Measurements from ENCODE around the gene TMEM269. TPM values are rescaled to one million over a fixed set of nuclear protein-coding genes. Genes with fewer than 3 reads are reported as not detected.
A peak's percentile ranks its signal among the peaks of the same experiment; 100 is the strongest.

Gene TMEM269
- total and polyA plus RNA-seq, 9 of the 15 experiments (the other 6 are each of a cell fraction or from before 2014, with no cell fraction given): 0.09 to 0.49 (median 0.21) TPM

DNA sequence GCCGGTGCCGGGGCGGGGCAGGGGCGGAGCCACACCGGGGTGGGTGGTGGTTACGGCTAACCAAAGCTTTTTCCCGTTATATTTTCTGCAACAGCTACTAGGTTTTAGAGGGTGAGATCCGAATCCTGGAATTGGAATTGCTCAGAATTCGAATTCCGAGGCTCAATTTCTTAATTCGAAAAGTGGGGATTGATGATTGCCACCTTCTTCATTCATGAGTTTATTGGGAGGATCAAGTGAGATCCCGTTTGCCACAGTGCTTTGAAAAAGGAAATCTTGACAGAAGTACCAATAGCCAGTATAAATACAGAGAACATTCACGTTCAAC, 32.6 kb downstream of the TMEM269 start (continued):
- TF ChIP-seq MBD1 (CRISPR knock-in tag; IDR thresholded peaks at IDR 0.05) (no peak), EWSR1 (IDR thresholded peaks at IDR 0.05; ENCODE audit: borderline replicate concordance, low read depth, partially characterized antibody) (no peak), ZNF655 (CRISPR knock-in tag; IDR thresholded peaks at IDR 0.05) (no peak)

DNA sequence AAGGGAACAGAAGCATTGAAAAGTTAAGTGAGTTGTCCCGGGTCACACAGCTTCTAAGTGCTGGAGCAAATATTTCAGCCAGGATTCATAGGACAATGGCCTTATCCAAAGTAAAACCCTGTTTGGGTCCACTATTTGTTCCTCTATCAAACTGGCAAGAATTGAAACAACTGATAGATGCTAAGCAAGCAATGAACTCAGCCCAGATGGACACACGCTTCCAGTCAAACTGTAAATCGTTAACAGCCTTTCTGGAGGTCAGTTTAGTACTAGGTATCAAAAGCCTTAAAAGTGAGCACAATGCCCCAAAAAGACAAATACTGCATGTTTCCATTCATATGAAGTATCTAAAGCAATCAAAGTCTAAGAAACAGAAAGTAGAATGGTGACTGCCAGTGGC, 33.2 kb downstream of the TMEM269 start:
- BruUV-seq (replicated peaks): no TSS peak
- peak overlapping the region; percentile 87 for H3K4me2 ChIP-seq (ENCODE audit: insufficient read depth, low read length)
- intact Hi-C loops (cut with micrococcal nuclease): loop anchor here (1.0 kb wide), 1 partner anchor 7 kb away; no protein-coding TSS in a partner anchor
- H3K4me3 ChIP-seq: peak overlapping the region; percentile 79
- FAIRE-seq: peak; percentile 6
- peak overlapping the region; percentile 83 for H2AFZ ChIP-seq (ENCODE audit: low read depth, low read length)
- ATAC-seq: no peak
- peaks cover 8% of the 10 kb centered on the region; the same call in 2 of the 3 replicates for H3K36me3 ChIP-seq (ENCODE audit: control insufficient read depth, insufficient read depth, low read length)
- POLR2A ChIA-PET: interaction anchor here (1.0 to 8.7 kb wide), 8 partner anchors 10 to 136 kb away, joined by 3 to 76 read pairs (median 4); partner anchors contain the start of genes C1orf50, P3H1 and ZNF691
- H3K4me1 ChIP-seq (replicated peaks in 1 of 2; ENCODE audit: control insufficient read depth in 2 of 2, insufficient read depth in 2 of 2, low read length in 2 of 2): peaks cover 16 to 43% of the 10 kb centered on the region in 2 experiments
- no peak for DNase-seq (ENCODE audit: extremely low read depth in 1 of 4, low spot score in 3 of 4)
- no peaks in the 10 kb centered on the region for H3K27me3 ChIP-seq (ENCODE audit: control insufficient read depth in 2 of 2, insufficient read depth in 2 of 2, low read length in 2 of 2)
- in situ Hi-C loops (cut with MboI): no loop called here
- no peaks in the 10 kb centered on the region for H3K9me1 ChIP-seq (ENCODE audit: control insufficient read depth, insufficient read depth, low read length)
- H3K9ac ChIP-seq (ENCODE audit: insufficient read depth in 1 of 2, low read depth in 2 of 2, low read length in 2 of 2): peak overlapping the region in 1 of 2 experiments; percentile 74; a peak in 2 of 4 replicates
- peaks cover 38% of the 10 kb centered on the region for H3K79me2 ChIP-seq (ENCODE audit: control insufficient read depth, insufficient read depth, low read length)
- H3K9me3 ChIP-seq (replicated peaks; ENCODE audit: control insufficient read depth, insufficient read depth, low read depth, low read length): no peaks in the 10 kb centered on the region
- 40% methylated on average over 3 of the region's 3 CpGs for WGBS (ENCODE audit: insufficient coverage, low coverage, missing lambda C conversion rate)
- CTCF ChIA-PET (ENCODE audit: low intra/inter-chr PET ratio): no interaction called here
- no peaks in the 10 kb centered on the region for H4K20me1 ChIP-seq (replicated peaks; ENCODE audit: control insufficient read depth, insufficient read depth, low read length)
- H3K27ac ChIP-seq (ENCODE audit: extremely low read depth, low read depth, low read length): peak overlapping the region; percentile 99
- TF ChIP-seq, protein P1, sequence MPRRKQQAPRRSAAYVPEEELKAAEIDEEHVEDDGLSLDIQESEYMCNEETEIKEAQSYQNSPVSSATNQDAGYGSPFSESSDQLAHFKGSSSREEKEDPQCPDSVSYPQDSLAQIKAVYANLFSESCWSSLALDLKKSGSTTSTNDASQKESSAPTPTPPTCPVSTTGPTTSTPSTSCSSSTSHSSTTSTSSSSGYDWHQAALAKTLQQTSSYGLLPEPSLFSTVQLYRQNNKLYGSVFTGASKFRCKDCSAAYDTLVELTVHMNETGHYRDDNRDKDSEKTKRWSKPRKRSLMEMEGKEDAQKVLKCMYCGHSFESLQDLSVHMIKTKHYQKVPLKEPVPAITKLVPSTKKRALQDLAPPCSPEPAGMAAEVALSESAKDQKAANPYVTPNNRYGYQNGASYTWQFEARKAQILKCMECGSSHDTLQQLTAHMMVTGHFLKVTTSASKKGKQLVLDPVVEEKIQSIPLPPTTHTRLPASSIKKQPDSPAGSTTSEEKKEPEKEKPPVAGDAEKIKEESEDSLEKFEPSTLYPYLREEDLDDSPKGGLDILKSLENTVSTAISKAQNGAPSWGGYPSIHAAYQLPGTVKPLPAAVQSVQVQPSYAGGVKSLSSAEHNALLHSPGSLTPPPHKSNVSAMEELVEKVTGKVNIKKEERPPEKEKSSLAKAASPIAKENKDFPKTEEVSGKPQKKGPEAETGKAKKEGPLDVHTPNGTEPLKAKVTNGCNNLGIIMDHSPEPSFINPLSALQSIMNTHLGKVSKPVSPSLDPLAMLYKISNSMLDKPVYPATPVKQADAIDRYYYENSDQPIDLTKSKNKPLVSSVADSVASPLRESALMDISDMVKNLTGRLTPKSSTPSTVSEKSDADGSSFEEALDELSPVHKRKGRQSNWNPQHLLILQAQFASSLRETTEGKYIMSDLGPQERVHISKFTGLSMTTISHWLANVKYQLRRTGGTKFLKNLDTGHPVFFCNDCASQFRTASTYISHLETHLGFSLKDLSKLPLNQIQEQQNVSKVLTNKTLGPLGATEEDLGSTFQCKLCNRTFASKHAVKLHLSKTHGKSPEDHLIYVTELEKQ (CRISPR knock-in tag; IDR thresholded peaks at IDR 0.05): no peak
- no peak for TF ChIP-seq ZFP1 (CRISPR knock-in tag; IDR thresholded peaks at IDR 0.05)
- TF ChIP-seq, protein P2, sequence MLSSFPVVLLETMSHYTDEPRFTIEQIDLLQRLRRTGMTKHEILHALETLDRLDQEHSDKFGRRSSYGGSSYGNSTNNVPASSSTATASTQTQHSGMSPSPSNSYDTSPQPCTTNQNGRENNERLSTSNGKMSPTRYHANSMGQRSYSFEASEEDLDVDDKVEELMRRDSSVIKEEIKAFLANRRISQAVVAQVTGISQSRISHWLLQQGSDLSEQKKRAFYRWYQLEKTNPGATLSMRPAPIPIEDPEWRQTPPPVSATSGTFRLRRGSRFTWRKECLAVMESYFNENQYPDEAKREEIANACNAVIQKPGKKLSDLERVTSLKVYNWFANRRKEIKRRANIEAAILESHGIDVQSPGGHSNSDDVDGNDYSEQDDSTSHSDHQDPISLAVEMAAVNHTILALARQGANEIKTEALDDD (IDR thresholded peaks at IDR 0.05): peak; percentile 12; the same call in 1 of the 2 replicates
- TF ChIP-seq ZMIZ1 (IDR thresholded peaks at IDR 0.05; ENCODE audit: low read depth in 2 of 2, low read length in 2 of 2): no peak
- peak; percentile 31; the same call in 1 of the 2 replicates for TF ChIP-seq IFI16 (CRISPR knock-in tag; IDR thresholded peaks at IDR 0.05)
